IMR-90 (cell line): ENCODE data around the gene NOTO. TPM values are rescaled to one million over a fixed set of nuclear protein-coding genes. Genes with fewer than 3 reads are reported as not detected.

Experiments
- ATAC-seq: fragments of 200-7000 bp; cut with Tn5 transposase; 2 replicates; pipeline ENCODE4 v1.9.1; 2020; ENCODE audit warnings: low read depth, mild to moderate bottlenecking, moderate library complexity
- BruUV-seq: library from RNA; stranded (reverse); fragments of 400-500 nt; replicated peaks from 2 replicates; lab custom pipeline; 2021; lab: Mats Ljungman, UMichigan
- CTCF ChIA-PET: fragments of 300-600 bp; formaldehyde crosslinking; extraction: SDS; loops from one replicate; lab custom pipeline; 2021; ENCODE audit warnings: antibody characterized with exemption; lab: Yijun Ruan, JAX
- POLR2A ChIA-PET: fragments of 300-600 bp; sonication (Branson Sonifier 250); formaldehyde crosslinking; loops from one replicate; lab custom pipeline; 2022; ENCODE audit warnings: antibody characterized with exemption; ENCODE audit not compliant: unreplicated experiment; lab: Charles Lee
- DNase-seq: peaks from one replicate; pipeline ENCODE4 v3.0.0; 2013
- H2AFZ ChIP-seq: replicated peaks from 2 replicates; pipeline ENCODE3; 2013; ENCODE audit warnings: low read length, mild to moderate bottlenecking; ENCODE audit not compliant: poor library complexity
- H2AK5ac ChIP-seq: 2 replicates; pipeline ENCODE4 v1.6.1; 2013; ENCODE audit warnings: low read depth, low read length, inconsistent platforms
- H2AK9ac ChIP-seq: replicated peaks from 2 replicates; pipeline ENCODE3; 2013; ENCODE audit warnings: mild to moderate bottlenecking, low read depth, low read length, moderate library complexity; ENCODE audit not compliant: poor library complexity
- H2BK120ac ChIP-seq: 2 replicates; pipeline ENCODE4 v1.6.1; 2013; ENCODE audit warnings: low read depth, low read length, inconsistent platforms
- H2BK15ac ChIP-seq: 3 replicates; pipeline ENCODE4 v1.6.1; 2013; ENCODE audit warnings: low read depth, low read length, inconsistent platforms
- H2BK20ac ChIP-seq: 2 replicates; pipeline ENCODE4 v1.6.1; 2013; ENCODE audit warnings: low read depth, mild to moderate bottlenecking, inconsistent platforms, low read length, moderate library complexity
- H2BK5ac ChIP-seq: 2 replicates; pipeline ENCODE4 v1.6.1; 2013; ENCODE audit warnings: mild to moderate bottlenecking, low read depth, low read length, inconsistent platforms; ENCODE audit not compliant: poor library complexity, severe bottlenecking
- H3K14ac ChIP-seq: replicated peaks from 2 replicates; pipeline ENCODE4 v1.6.1; 2013; ENCODE audit warnings: low read depth, low read length, inconsistent platforms
- H3K18ac ChIP-seq: 2 replicates; pipeline ENCODE4 v1.6.1; 2013; ENCODE audit warnings: low read depth, low read length, control low read depth
- H3K23ac ChIP-seq: 2 replicates; pipeline ENCODE4 v1.6.1; 2013; ENCODE audit warnings: low read depth, low read length, inconsistent platforms
- H3K27ac ChIP-seq: 2 replicates; pipeline ENCODE4 v1.5.1; 2013; ENCODE audit warnings: mild to moderate bottlenecking, control low read depth, low read length; ENCODE audit not compliant: insufficient read depth
- H3K27me3 ChIP-seq: 2 replicates; pipeline ENCODE4 v1.6.1; 2013; ENCODE audit warnings: low read length; ENCODE audit not compliant: control insufficient read depth, insufficient read depth
- H3K36me3 ChIP-seq: 2 replicates; pipeline ENCODE4 v1.6.1; 2013; ENCODE audit warnings: low read length, mixed read lengths; ENCODE audit not compliant: control insufficient read depth, insufficient read depth
- H3K4ac ChIP-seq: 2 replicates; pipeline ENCODE4 v1.6.1; 2013; ENCODE audit warnings: low read depth, low read length, inconsistent platforms
- H3K4me1 ChIP-seq: 2 replicates; pipeline ENCODE4 v1.6.1; 2013; ENCODE audit warnings: low read length, mixed read lengths; ENCODE audit not compliant: control insufficient read depth, insufficient read depth
- H3K4me2 ChIP-seq: 2 replicates; pipeline ENCODE4 v1.6.1; 2013; ENCODE audit warnings: low read depth, mild to moderate bottlenecking, control low read depth, low read length, moderate library complexity
- H3K4me3 ChIP-seq: 2 replicates; pipeline ENCODE4 v1.5.1; 2013; ENCODE audit warnings: low read depth, mild to moderate bottlenecking, control low read depth, low read length, moderate library complexity; ENCODE audit not compliant: insufficient read depth
- H3K56ac ChIP-seq: 2 replicates; pipeline ENCODE4 v1.6.1; 2013; ENCODE audit warnings: low read length, inconsistent platforms; ENCODE audit not compliant: insufficient read depth; ENCODE audit errors: extremely low read depth
- H3K79me1 ChIP-seq, 2 experiments: 2 replicates each; pipeline ENCODE4 v1.6.1; 2013; ENCODE audit warnings: low read length in 2 of 2, inconsistent platforms in 1 of 2, low read depth in 1 of 2
- H3K9ac ChIP-seq: 2 replicates; pipeline ENCODE4 v1.6.1; 2013; ENCODE audit warnings: low read depth, low read length, control low read depth
- H3K9me1 ChIP-seq: 2 replicates; pipeline ENCODE4 v1.6.1; 2013; ENCODE audit warnings: low read length, inconsistent platforms; ENCODE audit not compliant: insufficient read depth
- H3K9me3 ChIP-seq: 2 replicates; pipeline ENCODE4 v1.6.1; 2013; ENCODE audit warnings: low read length; ENCODE audit not compliant: control insufficient read depth, insufficient read depth
- H4K20me1 ChIP-seq: 2 replicates; pipeline ENCODE4 v1.6.1; 2013; ENCODE audit warnings: low read length, inconsistent platforms; ENCODE audit not compliant: insufficient read depth
- H4K5ac ChIP-seq: 2 replicates; pipeline ENCODE4 v1.6.1; 2013; ENCODE audit warnings: mild to moderate bottlenecking, low read depth, low read length, control low read depth
- H4K8ac ChIP-seq, 2 experiments: 2 replicates each; pipeline ENCODE4 v1.6.1; 2013; ENCODE audit warnings: low read depth in 2 of 2, low read length in 2 of 2, control low read depth in 1 of 2, inconsistent platforms in 1 of 2
- H4K91ac ChIP-seq: 2 replicates; pipeline ENCODE4 v1.6.1; 2013; ENCODE audit warnings: low read depth, low read length, inconsistent platforms; ENCODE audit not compliant: insufficient read depth
- BHLHE40 ChIP-seq: fragments of 150-350 bp; IDR thresholded peaks from 2 replicates; pipeline ENCODE4 v1.6.1; 2016; ENCODE audit warnings: mild to moderate bottlenecking, low read depth, low read length
- FOS ChIP-seq: fragments of 150-350 bp; IDR thresholded peaks from 2 replicates; pipeline ENCODE4 v1.6.1; 2016; ENCODE audit warnings: low read depth, low read length
- MAZ ChIP-seq: IDR thresholded peaks from 2 replicates; pipeline ENCODE4 v1.6.1; 2012; ENCODE audit warnings: low read depth, mild to moderate bottlenecking, low read length, improper control_type of control experiment, moderate library complexity, borderline replicate concordance
- NFE2L2 ChIP-seq: fragments of 150-350 bp; IDR thresholded peaks from 2 replicates; pipeline ENCODE4 v1.6.1; 2016; ENCODE audit warnings: low read depth, mild to moderate bottlenecking, low read length
- RAD21 ChIP-seq: IDR thresholded peaks from 2 replicates; pipeline ENCODE4 v1.6.1; 2012; ENCODE audit warnings: low read length, improper control_type of control experiment
- RCOR1 ChIP-seq: IDR thresholded peaks from 2 replicates; pipeline ENCODE4 v1.6.1; 2012; ENCODE audit warnings: mild to moderate bottlenecking, low read length, improper control_type of control experiment; ENCODE audit not compliant: insufficient replicate concordance
- SMC3 ChIP-seq: fragments of 150-350 bp; IDR thresholded peaks from 2 replicates; pipeline ENCODE4 v1.6.1; 2016; ENCODE audit warnings: low read depth, mild to moderate bottlenecking, antibody characterized with exemption, low read length, moderate library complexity
- WGBS, 2 experiments: methylation state at CpG; one replicate each; pipeline versions ENCODE4 v1.1.5 to v1.1.7; 2013; ENCODE audit warnings: missing lambda C conversion rate in 2 of 2; ENCODE audit not compliant: insufficient read length in 1 of 2; ENCODE audit errors: extremely low coverage in 2 of 2; 5-methylcytosine and 5-hydroxymethylcytosine counted together
- dilution Hi-C: fragments of 300-500 bp; cut with HindIII; formaldehyde crosslinking; loops from one replicate; pipeline ENCODE4 v1.14.3; 2018; ENCODE audit warnings: low sequenced_read_pairs; ENCODE audit not compliant: unreplicated experiment
- in situ Hi-C: fragments of 300-500 bp; cut with MboI; formaldehyde crosslinking; loops from 3 replicates; pipeline ENCODE4 v1.14.3; 2019; ENCODE audit warnings: low sequenced_read_pairs, inconsistent platforms, mixed read lengths
- intact Hi-C: fragments of 100-400 bp; cut with micrococcal nuclease; formaldehyde crosslinking; loops from 2 replicates; pipeline ENCODE4 v1.10.0; 2022
- polyA plus RNA-seq, 3 experiments: library from polyadenylated mRNA; depleted of rRNA; stranded (reverse); fragments of >200 nt; gene quantifications; 2 replicates each; pipeline ENCODE4 v1.2.3, GENCODE V29; 2012; ENCODE audit warnings: low replicate concordance in 1 of 3
- total RNA-seq: library from RNA; depleted of rRNA; stranded (reverse); fragments of >200 nt; gene quantifications from 2 replicates; pipeline ENCODE4 v1.2.3, GENCODE V29; 2012

NOTO gene
- total and polyA plus RNA-seq, 2 of the 4 experiments (the other 2 are of a cell fraction), result not detected

DNA sequence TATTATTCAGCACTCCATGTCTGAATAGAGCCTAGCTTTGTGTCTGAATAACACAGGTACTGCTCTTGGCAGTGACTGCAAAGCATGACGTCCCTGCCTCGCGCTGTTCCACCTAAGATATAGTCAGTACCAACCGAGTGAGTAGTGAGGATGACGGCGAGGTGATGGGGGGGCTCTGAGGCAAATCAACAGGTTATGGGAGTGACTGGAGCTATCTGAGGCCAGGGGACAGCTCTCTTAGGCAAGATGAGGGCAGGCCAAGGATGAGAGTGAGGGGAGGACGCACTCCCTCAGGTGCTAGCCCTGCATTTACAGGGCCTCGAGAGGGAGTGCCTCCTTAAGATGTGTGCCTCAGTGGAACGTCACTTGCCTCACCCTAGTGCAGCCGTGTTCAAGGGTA, 28.1 kb upstream of the NOTO start:
- Histone ChIP-seq H2BK20ac (no peak overlapping the region), H2AFZ (no peak overlapping the region), H3K4ac (no peak overlapping the region), H2BK5ac (no peak overlapping the region), H3K14ac (no peak overlapping the region), H3K9me3 (no peaks in the 10 kb centered on the region), H4K8ac (no peak overlapping the region), H2BK15ac (no peak overlapping the region), H3K4me1 (0 out of 2 replicates have a peak, but pooled peaks cover 2% of the 10 kb centered on the region), H3K4me3 (no peak overlapping the region), H4K91ac (no peak overlapping the region), H2AK9ac (no peak overlapping the region), H3K36me3 (no peaks in the 10 kb centered on the region), H3K27me3 (peaks cover 44% of the 10 kb centered on the region), H2AK5ac (no peak overlapping the region), H3K9me1 (no peaks in the 10 kb centered on the region), H3K56ac (no peak overlapping the region), H4K5ac (no peak overlapping the region), H4K20me1 (no peaks in the 10 kb centered on the region), H2BK120ac (no peak overlapping the region), H3K4me2 (no peak overlapping the region), H3K27ac (no peak overlapping the region), H3K9ac (no peak overlapping the region), H3K23ac (no peak overlapping the region), H3K79me1 (no peaks in the 10 kb centered on the region), H3K18ac (no peak overlapping the region)
- DNase-seq (no peak), ATAC-seq (no peak)
- in situ Hi-C loops (no loop called here), dilution Hi-C loops (no loop called here), intact Hi-C loops (no loop called here)
- ChIA-PET CTCF (no interaction called here), POLR2A (no interaction called here)
- no TSS peak for BruUV-seq
- WGBS, 2 experiments, result no CpG with 5 or more reads among the region's 10 CpGs
- TF ChIP-seq NFE2L2 (no peak), RCOR1 (no peak), SMC3 (no peak), RAD21 (no peak), MAZ (no peak), BHLHE40 (no peak), FOS (no peak)
